HUES48 (cell line): ENCODE data around the gene SEBOX.

Experiments
- H3K27ac ChIP-seq: one replicate; pipeline ENCODE4 v1.7.0; 2013; ENCODE audit warnings: low read depth, low read length, inconsistent platforms
- H3K27me3 ChIP-seq: 2 replicates; pipeline ENCODE4 v1.6.1; 2013; ENCODE audit warnings: mild to moderate bottlenecking, low read length; ENCODE audit not compliant: control insufficient read depth, insufficient read depth
- H3K36me3 ChIP-seq: 2 replicates; pipeline ENCODE4 v1.6.1; 2013; ENCODE audit warnings: low read length; ENCODE audit not compliant: control insufficient read depth, insufficient read depth
- H3K4me1 ChIP-seq: 2 replicates; pipeline ENCODE4 v1.6.1; 2013; ENCODE audit warnings: mild to moderate bottlenecking, low read length; ENCODE audit not compliant: control insufficient read depth, insufficient read depth
- H3K4me3 ChIP-seq: 2 replicates; pipeline ENCODE4 v1.5.1; 2013; ENCODE audit warnings: mild to moderate bottlenecking, low read depth, low read length
- H3K9ac ChIP-seq: 2 replicates; pipeline ENCODE4 v1.6.1; 2013; ENCODE audit warnings: mild to moderate bottlenecking, low read depth, low read length, moderate library complexity
- H3K9me3 ChIP-seq: 2 replicates; pipeline ENCODE4 v1.6.1; 2013; ENCODE audit warnings: low read length; ENCODE audit not compliant: control insufficient read depth, insufficient read depth

Gene SEBOX

GRCh38 chr17:28327031-28327607 is 37.9 kb downstream of the SEBOX start:
- H3K36me3 ChIP-seq: peaks cover 51% of the 10 kb centered on the region
- H3K27me3 ChIP-seq: no peaks in the 10 kb centered on the region
- no peak overlapping the region for H3K4me3 ChIP-seq
- H3K9ac ChIP-seq: no peak overlapping the region
- H3K9me3 ChIP-seq: no peaks in the 10 kb centered on the region
- H3K4me1 ChIP-seq: 0 out of 2 replicates have a peak, but pooled peaks cover 3% of the 10 kb centered on the region
- no peak overlapping the region for H3K27ac ChIP-seq

- peaks cover 54% of the 10 kb centered on the region for H3K36me3 ChIP-seq
- no peaks in the 10 kb centered on the region for H3K27me3 ChIP-seq
- H3K4me3 ChIP-seq: no peak overlapping the region
- H3K27ac ChIP-seq: no peak overlapping the region
- H3K4me1 ChIP-seq: peaks cover 5% of the 10 kb centered on the region
- no peak overlapping the region for H3K9ac ChIP-seq
- H3K9me3 ChIP-seq: no peaks in the 10 kb centered on the region
These were observed 38.9 kb downstream of the SEBOX start for GRCh38 chr17:28326114-28326513.

GRCh38 chr17:28325211-28325610 is 39.8 kb downstream of the SEBOX start:
- H3K4me3 ChIP-seq: no peak overlapping the region
- H3K27ac ChIP-seq: no peak overlapping the region
- peaks cover 63% of the 10 kb centered on the region for H3K36me3 ChIP-seq
- H3K27me3 ChIP-seq: no peaks in the 10 kb centered on the region
- H3K9me3 ChIP-seq: no peaks in the 10 kb centered on the region
- no peak overlapping the region for H3K9ac ChIP-seq
- peaks cover 14% of the 10 kb centered on the region for H3K4me1 ChIP-seq

GRCh38 chr17:28324781-28325180 is 40.2 kb downstream of the SEBOX start:
- Histone ChIP-seq H3K4me1 (peaks cover 14% of the 10 kb centered on the region), H3K4me3 (no peak overlapping the region), H3K27ac (no peak overlapping the region), H3K9ac (no peak overlapping the region), H3K27me3 (no peaks in the 10 kb centered on the region), H3K36me3 (peaks cover 64% of the 10 kb centered on the region), H3K9me3 (no peaks in the 10 kb centered on the region)

- Histone ChIP-seq H3K4me1 (peaks cover 14% of the 10 kb centered on the region), H3K36me3 (peaks cover 62% of the 10 kb centered on the region), H3K9ac (no peak overlapping the region), H3K27ac (no peak overlapping the region), H3K27me3 (no peaks in the 10 kb centered on the region), H3K9me3 (no peaks in the 10 kb centered on the region), H3K4me3 (no peak overlapping the region)
These were observed 40.7 kb downstream of the SEBOX start for GRCh38 chr17:28324267-28324745.

DNA sequence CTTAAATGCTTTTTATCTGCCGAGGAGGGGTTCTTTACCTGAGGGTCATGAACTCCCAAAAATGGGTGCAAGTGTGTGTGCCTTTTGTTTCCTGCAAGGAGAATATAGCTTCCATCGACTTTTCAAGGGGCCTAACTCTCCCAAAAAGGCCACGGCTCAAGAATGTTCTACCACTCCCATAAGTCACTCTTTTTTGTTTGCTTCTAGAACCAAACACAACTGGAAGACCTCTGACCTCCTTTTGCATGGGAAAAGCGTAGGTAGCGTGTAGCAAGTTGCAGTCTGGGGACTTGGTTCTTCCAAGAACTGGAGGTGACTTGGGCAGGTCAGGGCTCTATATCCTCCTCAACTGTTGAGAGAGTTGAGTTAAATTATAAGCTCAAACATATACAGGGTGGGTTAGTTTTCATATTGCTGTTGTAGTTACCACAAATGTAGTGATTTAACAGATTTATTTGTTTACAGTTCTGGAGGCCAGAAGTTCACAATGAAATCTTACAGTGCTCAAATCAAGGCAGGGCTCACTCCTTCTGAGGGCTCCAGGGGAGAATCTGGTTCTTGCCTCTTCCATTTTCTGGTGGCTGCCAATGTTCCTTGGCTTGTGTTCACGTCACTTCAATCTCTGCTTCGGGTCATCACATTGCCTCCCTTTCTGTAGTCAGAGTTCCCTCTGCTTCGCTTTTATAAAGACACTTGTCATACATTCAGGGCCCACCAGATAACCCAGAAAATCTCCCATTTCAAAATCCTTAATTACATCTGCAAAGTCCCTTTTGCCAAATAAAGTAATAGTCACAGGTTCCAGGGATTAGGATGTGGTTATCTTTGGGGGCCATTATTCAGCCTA is 44.6 kb downstream of the SEBOX start:
- H3K27me3 ChIP-seq: no peaks in the 10 kb centered on the region
- peak overlapping the region; percentile 93 for H3K4me3 ChIP-seq
- H3K27ac ChIP-seq: no peak overlapping the region
- peak overlapping the region; percentile 79 for H3K9ac ChIP-seq
- no peaks in the 10 kb centered on the region for H3K9me3 ChIP-seq
- H3K4me1 ChIP-seq: peaks cover 28% of the 10 kb centered on the region
- H3K36me3 ChIP-seq: peaks cover 23% of the 10 kb centered on the region

DNA sequence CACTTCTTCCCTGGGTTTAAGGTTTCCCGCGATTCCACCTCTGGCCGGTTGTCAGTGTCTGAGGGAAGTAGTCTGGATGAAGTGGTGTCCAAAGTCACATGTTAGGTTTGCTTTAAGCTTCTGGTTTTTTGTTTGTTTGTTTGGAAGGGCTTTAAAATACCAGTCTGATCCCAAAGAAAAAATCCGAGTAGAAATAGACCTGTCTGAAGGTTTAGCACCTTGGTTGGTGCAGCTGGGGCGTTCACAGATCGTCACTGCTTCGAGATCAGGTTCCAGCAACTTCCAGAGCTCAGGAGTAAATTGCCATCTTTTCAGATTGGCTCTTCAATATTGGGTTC is 45.4 kb downstream of the SEBOX start:
- Histone ChIP-seq H3K9ac (peak overlapping the region; percentile 79), H3K4me3 (peak overlapping the region; percentile 93), H3K27me3 (no peaks in the 10 kb centered on the region), H3K9me3 (no peaks in the 10 kb centered on the region), H3K4me1 (peaks cover 28% of the 10 kb centered on the region), H3K27ac (peak overlapping the region; percentile 82), H3K36me3 (peaks cover 17% of the 10 kb centered on the region)

DNA sequence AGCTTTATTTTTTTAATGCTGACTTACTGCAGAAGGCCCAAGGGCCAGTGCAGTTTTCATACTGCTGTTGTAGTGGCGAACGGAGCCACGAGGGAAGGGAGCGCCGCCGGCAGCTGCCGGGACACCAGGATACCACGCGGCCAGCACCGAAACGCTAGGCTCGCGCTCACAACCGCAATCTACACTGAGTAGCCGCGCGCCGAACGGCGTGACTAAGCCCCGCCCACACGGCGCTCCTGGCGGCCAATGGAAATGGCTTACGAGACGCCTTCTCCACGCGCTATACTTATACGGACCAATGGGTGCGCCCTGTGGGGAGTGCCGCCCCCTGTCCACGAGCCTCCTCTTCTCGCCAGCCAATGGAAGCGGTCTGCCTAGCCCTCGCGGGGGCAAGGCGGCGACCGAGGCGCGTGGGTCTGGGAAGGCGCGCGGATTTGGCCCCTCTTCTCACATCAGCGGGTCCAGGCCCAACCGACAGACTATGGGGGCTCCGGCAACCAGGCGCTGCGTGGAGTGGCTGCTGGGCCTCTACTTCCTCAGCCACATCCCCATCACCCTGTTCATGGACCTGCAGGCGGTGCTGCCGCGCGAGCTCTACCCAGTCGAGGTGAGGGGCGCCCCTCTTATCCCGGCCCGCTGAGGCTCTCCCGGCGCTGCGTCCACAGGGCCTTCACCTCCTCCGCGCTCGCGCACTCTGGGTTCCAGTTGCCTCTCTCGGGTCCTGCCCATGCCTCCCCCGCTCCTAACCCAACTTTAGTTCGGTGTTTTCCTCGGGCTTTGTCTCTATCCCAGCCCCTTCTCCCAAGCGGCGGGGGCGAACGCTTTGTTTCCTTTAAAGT is 46.0 kb downstream of the SEBOX start, which contains the start of gene TMEM97:
TMEM97 (plus strand) TSS at position 442 of the 839 bp plus-strand sequence; CDS start at position 482, 40 bp downstream.
- Histone ChIP-seq H3K4me1 (peaks cover 28% of the 10 kb centered on the region), H3K27me3 (no peaks in the 10 kb centered on the region)

DNA sequence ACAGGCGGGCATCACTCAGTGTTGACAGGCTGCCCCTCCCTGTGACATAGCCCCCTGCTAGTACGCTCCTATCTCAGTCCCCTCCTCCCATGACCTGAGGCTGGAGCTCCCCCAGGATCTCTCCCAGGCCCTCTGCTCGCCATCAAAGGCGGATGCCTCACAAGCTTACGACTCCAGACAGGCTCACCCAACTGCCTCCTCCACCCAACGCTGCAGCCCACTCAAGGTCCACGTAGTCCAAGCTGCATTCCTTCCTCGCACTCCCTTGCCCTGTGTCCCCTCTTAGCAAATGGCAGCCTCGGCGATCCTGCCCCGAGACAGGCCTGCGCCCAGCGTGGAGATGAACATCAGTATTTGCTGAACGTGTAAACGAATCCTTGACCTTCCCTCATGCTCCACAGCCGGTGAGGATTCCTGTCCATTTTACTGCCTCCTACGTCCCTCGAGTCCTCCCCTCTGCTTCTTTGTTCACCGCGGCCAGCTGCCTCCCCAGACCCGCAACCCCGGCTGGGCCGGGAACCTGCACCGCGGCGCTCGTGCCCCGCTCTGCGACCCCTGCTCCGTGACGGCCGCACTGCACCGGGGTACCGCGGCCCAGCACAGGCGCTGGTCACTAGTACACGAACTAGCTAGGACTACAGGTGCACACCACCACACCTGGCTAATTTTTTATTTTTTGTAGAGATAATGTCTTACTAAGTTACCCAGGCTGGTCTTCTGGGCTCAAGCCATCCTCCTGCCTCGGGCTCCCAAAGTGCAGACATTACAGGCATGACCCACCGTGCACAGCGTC is 46.8 kb downstream of the SEBOX start:
- Histone ChIP-seq H3K9me3 (no peaks in the 10 kb centered on the region), H3K36me3 (peaks cover 17% of the 10 kb centered on the region), H3K4me3 (peak overlapping the region; percentile 93), H3K27me3 (no peaks in the 10 kb centered on the region), H3K9ac (peak overlapping the region; percentile 79), H3K27ac (peak overlapping the region; percentile 25), H3K4me1 (peaks cover 28% of the 10 kb centered on the region)

More for the DNA sequence above, 46.0 kb downstream of the SEBOX start, which contains the start of gene TMEM97:
- H3K9me3 ChIP-seq: no peaks in the 10 kb centered on the region
- H3K9ac ChIP-seq: peak within 1 kb of the TSS; percentile 79
- peak within 1 kb of the TSS; percentile 82 for H3K27ac ChIP-seq
- peaks cover 17% of the 10 kb centered on the region for H3K36me3 ChIP-seq
- peak within 1 kb of the TSS; percentile 93 for H3K4me3 ChIP-seq
